Measurements from ENCODE around the gene DHX15.

DHX15 gene

DNA sequence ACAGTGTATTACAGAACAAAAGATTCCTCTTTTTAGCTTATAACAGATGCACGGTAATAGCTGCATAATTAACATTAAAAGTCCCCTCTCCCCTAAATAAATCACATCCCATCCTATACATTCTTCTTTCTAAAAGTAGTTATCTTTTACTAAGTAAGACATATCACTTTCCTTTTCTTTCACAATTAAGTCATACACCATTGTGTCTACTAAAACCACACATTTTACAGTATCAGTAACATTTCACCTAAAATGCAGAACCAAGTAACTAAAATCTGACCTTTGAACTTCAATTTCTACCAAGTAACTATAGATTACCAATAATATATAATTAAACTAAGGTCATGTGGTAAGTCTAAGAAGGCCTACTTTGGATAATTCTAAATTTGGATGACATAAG is 14.2 kb downstream of the DHX15 start:
- POLR2A ChIA-PET: interaction anchor here (1.0 kb wide), 1 partner anchor 14 kb away, joined by 4 read pairs; the partner anchor contains the start of gene DHX15
- DNase-seq (ENCODE audit: extremely low spot score): no peak
- CTCF ChIA-PET: no interaction called here

DNA sequence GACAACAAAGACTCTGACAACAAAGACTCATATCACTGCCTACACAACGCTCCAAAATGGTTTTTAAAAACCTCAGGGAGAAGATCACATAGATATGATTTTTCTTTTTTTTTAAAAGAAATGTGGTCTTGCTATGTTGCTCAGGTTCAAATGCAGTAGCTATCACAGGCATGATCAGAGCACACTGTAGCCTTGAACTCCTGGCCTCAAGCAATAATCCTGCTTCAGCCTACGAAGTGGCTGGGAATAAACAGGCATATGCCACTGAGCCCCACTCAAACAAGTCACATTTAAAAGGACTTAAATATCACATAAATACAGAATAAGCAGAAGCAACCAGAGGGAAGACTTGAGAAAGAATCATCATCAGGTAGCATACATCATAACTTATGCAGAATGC is 14.7 kb downstream of the DHX15 start:
- ChIA-PET POLR2A (no interaction called here), CTCF (no interaction called here)
- no peak for DNase-seq (ENCODE audit: extremely low spot score)
- TF ChIP-seq CTBP1 (IDR thresholded peaks at IDR 0.05; ENCODE audit: borderline replicate concordance): no peak
- TF ChIP-seq NFRKB (IDR thresholded peaks at IDR 0.05): no peak
- TF ChIP-seq FOXK2 (IDR thresholded peaks at IDR 0.05): no peak
- TF ChIP-seq ZNF384 (IDR thresholded peaks at IDR 0.05): no peak
- no peak for TF ChIP-seq ELF4 (IDR thresholded peaks at IDR 0.05)
- TF ChIP-seq TARDBP (IDR thresholded peaks at IDR 0.05): no peak
- TF ChIP-seq, protein P1, sequence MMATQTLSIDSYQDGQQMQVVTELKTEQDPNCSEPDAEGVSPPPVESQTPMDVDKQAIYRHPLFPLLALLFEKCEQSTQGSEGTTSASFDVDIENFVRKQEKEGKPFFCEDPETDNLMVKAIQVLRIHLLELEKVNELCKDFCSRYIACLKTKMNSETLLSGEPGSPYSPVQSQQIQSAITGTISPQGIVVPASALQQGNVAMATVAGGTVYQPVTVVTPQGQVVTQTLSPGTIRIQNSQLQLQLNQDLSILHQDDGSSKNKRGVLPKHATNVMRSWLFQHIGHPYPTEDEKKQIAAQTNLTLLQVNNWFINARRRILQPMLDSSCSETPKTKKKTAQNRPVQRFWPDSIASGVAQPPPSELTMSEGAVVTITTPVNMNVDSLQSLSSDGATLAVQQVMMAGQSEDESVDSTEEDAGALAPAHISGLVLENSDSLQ (IDR thresholded peaks at IDR 0.05): no peak
- no peak for TF ChIP-seq FOXA1 (IDR thresholded peaks at IDR 0.05)
- TF ChIP-seq FOXM1 (IDR thresholded peaks at IDR 0.05; ENCODE audit: borderline replicate concordance): no peak
- TF ChIP-seq LEF1 (IDR thresholded peaks at IDR 0.05; ENCODE audit: borderline replicate concordance): no peak
- TF ChIP-seq L3MBTL2 (conservative IDR thresholded peaks at IDR 0.05): no peak
- no peak for TF ChIP-seq BHLHE40 (IDR thresholded peaks at IDR 0.05; ENCODE audit: borderline replicate concordance)
- no peak for TF ChIP-seq SUZ12 (IDR thresholded peaks at IDR 0.05)
- no peak for TF ChIP-seq HDGF (IDR thresholded peaks at IDR 0.05; ENCODE audit: borderline replicate concordance)

More for the DNA sequence above, 14.2 kb downstream of the DHX15 start:
- no peak for TF ChIP-seq LEF1 (IDR thresholded peaks at IDR 0.05; ENCODE audit: borderline replicate concordance)
- TF ChIP-seq BHLHE40 (IDR thresholded peaks at IDR 0.05; ENCODE audit: borderline replicate concordance): no peak
- TF ChIP-seq SP1 (IDR thresholded peaks at IDR 0.05): no peak
- no peak for TF ChIP-seq L3MBTL2 (conservative IDR thresholded peaks at IDR 0.05)
- TF ChIP-seq HDGF (IDR thresholded peaks at IDR 0.05; ENCODE audit: borderline replicate concordance): no peak
- no peak for TF ChIP-seq ELF4 (IDR thresholded peaks at IDR 0.05)
- no peak for TF ChIP-seq FOXA1 (IDR thresholded peaks at IDR 0.05)
- no peak for TF ChIP-seq ARNT (IDR thresholded peaks at IDR 0.05)
- no peak for TF ChIP-seq TARDBP (IDR thresholded peaks at IDR 0.05)
- TF ChIP-seq FOXK2 (IDR thresholded peaks at IDR 0.05): no peak
- no peak for TF ChIP-seq NFRKB (IDR thresholded peaks at IDR 0.05)
- TF ChIP-seq, protein P1 (IDR thresholded peaks at IDR 0.05): no peak

DNA sequence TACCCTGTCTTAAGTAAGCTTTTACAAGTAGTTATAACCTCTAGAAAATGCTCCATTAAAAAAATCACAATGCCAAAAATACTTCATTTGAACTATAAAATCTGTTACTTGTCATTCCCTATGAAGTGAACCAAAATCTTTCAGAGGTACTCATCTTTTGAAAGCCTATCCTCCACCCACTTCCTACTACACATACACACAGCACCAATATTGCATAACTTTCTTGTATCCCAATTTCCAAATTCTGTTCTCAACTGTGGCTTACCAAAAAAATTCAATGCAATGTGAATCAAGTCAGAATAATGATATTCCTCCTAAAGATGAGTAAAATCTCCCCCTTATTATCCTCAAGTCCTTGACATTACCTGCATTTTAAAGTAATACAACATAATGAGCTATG is 15.9 kb downstream of the DHX15 start:
- ChIA-PET POLR2A (no interaction called here), CTCF (interaction anchor here (0.8 to 0.9 kb wide), 2 partner anchors 16 to 18 kb away, joined by 3 read pairs; partner anchors contain the start of gene DHX15)
- DNase-seq (ENCODE audit: extremely low spot score): no peak
- TF ChIP-seq HDGF (IDR thresholded peaks at IDR 0.05; ENCODE audit: borderline replicate concordance) (no peak), TARDBP (IDR thresholded peaks at IDR 0.05) (no peak), FOXK2 (IDR thresholded peaks at IDR 0.05) (no peak), ARNT (IDR thresholded peaks at IDR 0.05) (no peak), LEF1 (IDR thresholded peaks at IDR 0.05; ENCODE audit: borderline replicate concordance) (no peak), SUZ12 (IDR thresholded peaks at IDR 0.05) (no peak), CTBP1 (IDR thresholded peaks at IDR 0.05; ENCODE audit: borderline replicate concordance) (no peak), NFRKB (IDR thresholded peaks at IDR 0.05) (no peak), BHLHE40 (IDR thresholded peaks at IDR 0.05; ENCODE audit: borderline replicate concordance) (no peak), ZNF384 (IDR thresholded peaks at IDR 0.05) (no peak), FOXM1 (IDR thresholded peaks at IDR 0.05; ENCODE audit: borderline replicate concordance) (no peak), ELF4 (IDR thresholded peaks at IDR 0.05) (no peak), SP1 (IDR thresholded peaks at IDR 0.05) (no peak), FOXA1 (IDR thresholded peaks at IDR 0.05) (no peak), L3MBTL2 (conservative IDR thresholded peaks at IDR 0.05) (no peak)
- TF ChIP-seq, protein P1 (IDR thresholded peaks at IDR 0.05): no peak

DNA sequence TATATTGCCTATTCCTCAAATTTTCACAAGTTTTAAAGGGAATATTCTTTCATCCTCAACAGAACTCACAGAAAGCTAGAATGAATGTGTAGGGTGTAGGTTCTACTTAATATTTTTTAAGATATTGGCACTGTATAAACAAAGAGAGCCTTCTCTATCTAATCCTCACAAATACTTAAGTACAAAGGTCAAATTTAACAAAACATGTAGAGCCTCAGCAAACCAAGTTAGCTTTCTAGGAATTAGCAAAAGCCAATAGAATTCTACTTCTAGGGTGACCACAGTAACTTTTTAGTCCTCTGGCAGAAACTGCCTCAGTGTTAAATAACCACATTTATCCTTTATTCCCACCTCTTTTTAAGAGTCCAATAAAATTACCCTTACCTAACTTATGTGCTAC is 19.3 kb downstream of the DHX15 start:
- POLR2A ChIA-PET: interaction anchor here (1.2 kb wide), 1 partner anchor 19 kb away, joined by 3 read pairs; the partner anchor contains the start of gene DHX15
- TF ChIP-seq ARNT (IDR thresholded peaks at IDR 0.05): no peak
- TF ChIP-seq ELF4 (IDR thresholded peaks at IDR 0.05): no peak
- TF ChIP-seq NFRKB (IDR thresholded peaks at IDR 0.05): no peak
- no peak for TF ChIP-seq ZNF384 (IDR thresholded peaks at IDR 0.05)
- TF ChIP-seq FOXA1 (IDR thresholded peaks at IDR 0.05): no peak
- no peak for TF ChIP-seq FOXM1 (IDR thresholded peaks at IDR 0.05; ENCODE audit: borderline replicate concordance)
- TF ChIP-seq L3MBTL2 (conservative IDR thresholded peaks at IDR 0.05): no peak
- TF ChIP-seq LEF1 (IDR thresholded peaks at IDR 0.05; ENCODE audit: borderline replicate concordance): no peak
- TF ChIP-seq, protein P1 (IDR thresholded peaks at IDR 0.05): no peak
- no peak for TF ChIP-seq CTBP1 (IDR thresholded peaks at IDR 0.05; ENCODE audit: borderline replicate concordance)
- TF ChIP-seq SP1 (IDR thresholded peaks at IDR 0.05): no peak
- TF ChIP-seq HDGF (IDR thresholded peaks at IDR 0.05; ENCODE audit: borderline replicate concordance): no peak
- TF ChIP-seq SUZ12 (IDR thresholded peaks at IDR 0.05): no peak
- no peak for TF ChIP-seq FOXK2 (IDR thresholded peaks at IDR 0.05)
- TF ChIP-seq BHLHE40 (IDR thresholded peaks at IDR 0.05; ENCODE audit: borderline replicate concordance): no peak
- TF ChIP-seq TARDBP (IDR thresholded peaks at IDR 0.05): no peak
- CTCF ChIA-PET: interaction anchor here (1.1 kb wide), 1 partner anchor 122 kb away, joined by 5 read pairs; no protein-coding TSS in a partner anchor
- no peak for DNase-seq (ENCODE audit: extremely low spot score)

DNA sequence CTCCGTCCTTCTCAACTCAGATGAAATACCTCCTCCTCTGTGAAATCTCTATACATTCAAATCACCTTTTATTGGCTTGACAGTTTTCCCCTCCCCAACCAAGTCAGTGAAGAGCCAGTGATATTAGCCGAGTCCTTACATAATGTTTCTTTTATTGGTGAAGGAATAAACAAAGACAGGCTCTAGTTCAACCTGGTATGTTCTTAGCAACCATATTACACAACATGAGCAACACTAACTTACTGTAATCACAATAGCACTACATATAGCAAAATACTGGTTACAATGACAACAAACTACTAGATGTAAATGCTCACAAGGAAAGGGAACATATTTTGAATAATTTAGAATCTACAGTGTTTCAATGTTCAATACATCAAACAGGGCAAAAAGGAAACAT is 19.9 kb downstream of the DHX15 start:
- POLR2A ChIA-PET: interaction anchor here (1.2 kb wide), 1 partner anchor 20 kb away, joined by 3 read pairs; the partner anchor contains the start of gene DHX15
- TF ChIP-seq NFRKB (IDR thresholded peaks at IDR 0.05): no peak
- no peak for TF ChIP-seq SP1 (IDR thresholded peaks at IDR 0.05)
- TF ChIP-seq HDGF (IDR thresholded peaks at IDR 0.05; ENCODE audit: borderline replicate concordance): no peak
- no peak for TF ChIP-seq LEF1 (IDR thresholded peaks at IDR 0.05; ENCODE audit: borderline replicate concordance)
- TF ChIP-seq SUZ12 (IDR thresholded peaks at IDR 0.05): no peak
- TF ChIP-seq FOXA1 (IDR thresholded peaks at IDR 0.05): no peak
- no peak for TF ChIP-seq ELF4 (IDR thresholded peaks at IDR 0.05)
- TF ChIP-seq L3MBTL2 (conservative IDR thresholded peaks at IDR 0.05): no peak
- TF ChIP-seq TARDBP (IDR thresholded peaks at IDR 0.05): no peak
- no peak for TF ChIP-seq ZNF384 (IDR thresholded peaks at IDR 0.05)
- no peak for TF ChIP-seq ARNT (IDR thresholded peaks at IDR 0.05)
- no peak for DNase-seq (ENCODE audit: extremely low spot score)
- CTCF ChIA-PET: interaction anchor here (1.1 kb wide), 1 partner anchor 123 kb away, joined by 5 read pairs; no protein-coding TSS in a partner anchor
